DOHH2 (cell line): Measurements from ENCODE around the gene C2CD3.

Experiments
- CTCF ChIP-seq: fragments of 200-600 bp; sonication (generic); IDR thresholded peaks from one replicate; pipeline ENCODE4 v1.5.1; 2014; ENCODE audit warnings: antibody characterized with exemption, mild to moderate bottlenecking, low read depth, low read length; ENCODE audit not compliant: poor library complexity, severe bottlenecking
- EZH2phosphoT487 ChIP-seq: fragments of 200-600 bp; sonication (generic); IDR thresholded peaks from 2 replicates; pipeline ENCODE4 v1.6.1; 2017; ENCODE audit warnings: borderline replicate concordance, mild to moderate bottlenecking, antibody characterized with exemption, low read length, moderate library complexity, mixed read lengths

GRCh38 chr11:74171997-74172396 is 1.2 kb upstream of the C2CD3 start:
- no peak for TF ChIP-seq EZH2phosphoT487
- TF ChIP-seq CTCF, result no peak
